ENCODE data around the gene RMND5B. TPM values are rescaled to one million over a fixed set of nuclear protein-coding genes. Genes with fewer than 3 reads are reported as not detected.

Gene RMND5B
- total and polyA plus RNA-seq, 3 experiments from 2014 or later = 22.0 to 28.8 (median 27.9) TPM

DNA sequence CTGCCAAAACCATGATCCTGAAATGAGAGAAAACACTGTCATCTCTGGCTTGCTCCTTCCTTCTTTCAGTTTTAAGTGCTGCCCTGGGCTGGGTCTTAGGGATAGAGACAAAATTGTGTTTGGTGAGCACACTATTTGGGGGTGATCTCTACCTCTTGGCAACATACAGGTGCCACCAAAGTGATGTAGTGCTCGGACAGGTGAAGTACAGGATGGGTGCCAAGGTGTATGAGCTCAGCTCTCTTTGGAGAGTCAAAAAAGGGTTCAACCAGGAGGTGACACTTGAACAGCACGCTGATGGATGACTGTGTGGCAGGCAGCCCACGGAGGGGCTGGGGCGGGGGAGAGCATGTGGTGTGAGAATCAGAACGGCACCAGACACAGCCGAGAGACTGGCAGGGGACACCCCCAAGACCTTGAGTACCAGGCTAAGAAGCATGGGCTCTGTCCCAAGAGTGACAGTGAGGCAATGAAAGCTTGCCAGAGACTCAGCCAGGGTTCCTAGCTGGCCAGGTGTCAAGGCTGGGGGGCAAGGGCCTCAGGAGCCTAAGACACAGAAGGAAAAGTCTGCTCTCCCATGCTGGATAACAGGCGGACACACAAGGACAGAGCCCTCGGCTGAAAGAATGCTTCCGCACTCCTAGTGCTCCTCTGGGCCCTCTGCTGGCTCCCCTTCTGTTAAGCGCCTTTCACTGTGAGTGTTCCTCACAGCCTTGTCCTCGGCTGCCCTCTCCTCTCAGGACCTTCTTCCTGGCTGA lies 20.3 kb downstream of the RMND5B start:
- H3K27ac Mint-ChIP-seq = peak overlapping the region in 5 of 8 donors; percentile 25 to 94 (median 49)
- no peaks in the 10 kb centered on the region for H3K9me3 Mint-ChIP-seq
- H3K4me3 ChIP-seq (ENCODE audit: low read length) = no peak overlapping the region
- peaks cover 31 to 44% (median 33%) of the 10 kb centered on the region in 3 donors for H3K4me1 Mint-ChIP-seq
- no peak overlapping the region for H3K27ac ChIP-seq (ENCODE audit: low read depth, low read length)
- peaks cover 0 to 63% (median 13%) of the 10 kb centered on the region in 3 donors for H3K36me3 Mint-ChIP-seq
- no peaks in the 10 kb centered on the region for H3K27me3 Mint-ChIP-seq
- H3K4me1 ChIP-seq (ENCODE audit: insufficient read depth, low read length) = peaks cover 18% of the 10 kb centered on the region
- ChIA-PET CTCF (interaction anchor here (1.7 to 1.9 kb wide), 2 partner anchors 30 to 75 kb away, joined by 6 to 8 read pairs; no protein-coding TSS in a partner anchor), POLR2A (no interaction called here)
- no peaks in the 10 kb centered on the region for H3K27me3 ChIP-seq (ENCODE audit: insufficient read depth, low read length, poor library complexity, severe bottlenecking)
- H3K36me3 ChIP-seq (ENCODE audit: insufficient read depth, low read length) = peaks cover 52% of the 10 kb centered on the region
- no peaks in the 10 kb centered on the region for H3K9me3 ChIP-seq (ENCODE audit: low read length)
- DNase-seq = no peak
- H3K4me3 Mint-ChIP-seq = peak overlapping the region in 5 of 7 donors; percentile 50 to 76 (median 59)

DNA sequence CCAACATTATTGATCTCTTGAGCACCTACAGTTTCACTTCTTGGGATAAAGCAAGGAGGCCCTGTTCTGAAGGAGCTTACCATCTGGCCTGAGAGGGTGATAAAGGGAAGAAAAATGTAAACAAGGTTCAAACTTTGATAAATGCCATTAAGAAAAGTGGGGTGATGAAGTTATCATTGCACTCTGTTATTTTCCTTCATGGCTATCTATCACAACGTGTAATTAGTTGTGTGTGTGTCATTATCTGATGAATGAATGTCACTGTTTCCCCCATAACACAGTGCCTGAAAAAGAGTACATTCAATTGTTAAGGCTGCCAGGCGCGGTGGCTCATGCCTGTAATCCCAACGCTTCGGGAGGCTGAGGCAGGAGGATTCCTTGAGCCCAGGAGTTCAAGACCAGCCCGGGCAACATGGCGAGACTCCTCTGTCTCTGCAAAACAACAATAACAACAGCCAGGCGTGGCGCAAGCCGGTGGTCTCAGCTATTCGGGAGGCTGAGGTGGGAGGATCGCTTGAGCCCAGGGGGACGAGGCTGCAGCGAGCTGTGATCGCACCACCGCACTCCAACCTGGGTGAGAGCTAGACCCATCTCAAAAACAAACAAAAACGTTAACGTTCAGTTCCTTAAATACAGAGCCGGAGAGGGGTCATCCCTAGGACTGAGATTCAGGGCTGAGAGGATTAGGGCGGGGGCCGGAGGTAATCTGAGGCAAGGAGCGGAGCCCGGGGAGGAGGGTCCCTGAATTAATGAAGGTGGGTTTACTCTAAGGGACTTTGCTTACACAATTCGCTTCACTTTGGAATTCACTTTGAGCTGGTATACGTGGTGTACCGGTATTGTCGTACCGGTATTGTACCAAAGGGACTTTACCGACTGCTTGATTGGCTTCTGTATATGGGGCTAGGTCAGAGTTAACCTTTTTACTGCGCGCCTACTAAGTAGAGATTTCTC lies 22.0 kb downstream of the RMND5B start:
- ChIA-PET POLR2A (interaction anchor here (0.8 to 1.3 kb wide), 3 partner anchors 10 to 52 kb away, joined by 3 to 6 read pairs (median 3); partner anchors contain the start of gene HNRNPAB), CTCF (interaction anchor here (0.8 to 2.5 kb wide), 7 partner anchors 10 to 91 kb away, joined by 3 to 15 read pairs (median 4); no protein-coding TSS in a partner anchor)
- DNase-seq = no peak
- Histone ChIP-seq H3K4me3 (ENCODE audit: low read length) (peak overlapping the region; percentile 80), H3K4me1 (ENCODE audit: insufficient read depth, low read length) (peaks cover 18% of the 10 kb centered on the region), H3K27ac (ENCODE audit: low read depth, low read length) (peak overlapping the region; percentile 52), H3K27me3 (ENCODE audit: insufficient read depth, low read length, poor library complexity, severe bottlenecking) (no peaks in the 10 kb centered on the region), H3K36me3 (ENCODE audit: insufficient read depth, low read length) (peaks cover 36% of the 10 kb centered on the region), H3K9me3 (ENCODE audit: low read length) (no peaks in the 10 kb centered on the region)
- Mint-ChIP-seq H3K27ac (peak overlapping the region; percentile 26 to 95 (median 88)), H3K36me3 (peaks cover 0 to 46% (median 6%) of the 10 kb centered on the region in 3 donors), H3K4me3 (peak overlapping the region; percentile 90 to 99 (median 96)), H3K27me3 (no peaks in the 10 kb centered on the region), H3K4me1 (peaks cover 29 to 44% (median 33%) of the 10 kb centered on the region in 3 donors), H3K9me3 (no peaks in the 10 kb centered on the region)

DNA sequence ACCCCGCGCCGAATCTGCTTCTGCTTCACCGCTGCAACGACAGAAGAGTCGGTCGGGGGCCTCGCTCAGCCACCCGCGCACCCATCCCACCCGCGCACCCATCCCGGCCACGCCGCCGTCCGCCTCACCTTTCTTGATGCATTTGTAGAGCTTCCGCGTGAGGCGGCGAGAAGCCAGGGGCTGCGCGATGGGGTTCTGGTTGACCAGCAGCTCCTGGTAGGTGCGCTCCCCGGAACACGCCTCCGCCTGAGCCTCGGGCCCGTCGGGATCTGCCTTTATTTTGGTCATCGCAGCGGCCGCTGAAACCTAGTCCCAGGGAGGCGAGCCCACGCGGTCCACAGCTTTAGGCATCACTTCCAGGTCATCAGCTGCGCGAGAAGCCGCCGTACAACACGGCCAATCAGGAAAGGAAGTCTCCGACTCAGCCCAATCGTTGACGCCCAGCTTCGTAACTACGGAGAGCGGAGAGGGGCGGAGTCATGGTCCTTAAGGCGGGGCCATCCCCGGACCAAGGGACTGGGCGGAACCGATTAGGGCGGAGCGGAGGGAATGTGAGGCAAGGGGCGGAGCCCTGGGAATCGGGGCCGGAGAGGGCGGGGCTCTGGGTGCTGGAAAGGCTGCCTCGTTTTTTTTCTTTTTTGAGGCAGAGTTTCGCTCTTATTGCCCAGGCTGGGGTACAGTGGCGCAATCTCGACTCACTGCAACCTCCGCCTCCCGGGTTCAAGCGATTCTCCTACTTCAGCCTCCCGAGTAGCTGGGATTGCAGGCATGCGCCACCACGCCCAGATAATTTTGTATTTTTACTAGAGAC lies 22.9 kb downstream of the RMND5B start, which contains the start of gene NHP2:
Gene NHP2, minus strand, starts transcription at position 356 of the 811 bp plus-strand sequence. Its CDS starts 68 bp downstream, at position 288.
- peak within 1 kb of the TSS; percentile 90 to 99 (median 96) for H3K4me3 Mint-ChIP-seq
- POLR2A ChIA-PET = interaction anchor here (0.5 to 1.3 kb wide), 6 partner anchors 9 to 77 kb away, joined by 3 to 9 read pairs (median 6); partner anchors contain the start of genes HNRNPAB and RMND5B
- peaks cover 18% of the 10 kb centered on the region for H3K4me1 ChIP-seq (ENCODE audit: insufficient read depth, low read length)
- H3K9me3 Mint-ChIP-seq = no peaks in the 10 kb centered on the region
- H3K27me3 Mint-ChIP-seq = no peaks in the 10 kb centered on the region
- H3K27ac ChIP-seq (ENCODE audit: low read depth, low read length) = peak within 1 kb of the TSS; percentile 52
- H3K36me3 ChIP-seq (ENCODE audit: insufficient read depth, low read length) = peaks cover 27% of the 10 kb centered on the region
- peaks cover 0 to 37% (median 2%) of the 10 kb centered on the region in 3 donors for H3K36me3 Mint-ChIP-seq
- no peaks in the 10 kb centered on the region for H3K27me3 ChIP-seq (ENCODE audit: insufficient read depth, low read length, poor library complexity, severe bottlenecking)
- no peaks in the 10 kb centered on the region for H3K9me3 ChIP-seq (ENCODE audit: low read length)
- peak within 1 kb of the TSS; percentile 69 to 93 (median 88) for H3K27ac Mint-ChIP-seq
- H3K4me3 ChIP-seq (ENCODE audit: low read length) = peak within 1 kb of the TSS; percentile 80
- CTCF ChIA-PET = interaction anchor here (0.7 to 2.5 kb wide), 11 partner anchors 8 to 547 kb away, joined by 3 to 15 read pairs (median 3); no protein-coding TSS in a partner anchor
- DNase-seq = peak; percentile 94 to 97 (median 96)
- H3K4me1 Mint-ChIP-seq = peaks cover 25 to 44% (median 33%) of the 10 kb centered on the region in 3 donors

DNA sequence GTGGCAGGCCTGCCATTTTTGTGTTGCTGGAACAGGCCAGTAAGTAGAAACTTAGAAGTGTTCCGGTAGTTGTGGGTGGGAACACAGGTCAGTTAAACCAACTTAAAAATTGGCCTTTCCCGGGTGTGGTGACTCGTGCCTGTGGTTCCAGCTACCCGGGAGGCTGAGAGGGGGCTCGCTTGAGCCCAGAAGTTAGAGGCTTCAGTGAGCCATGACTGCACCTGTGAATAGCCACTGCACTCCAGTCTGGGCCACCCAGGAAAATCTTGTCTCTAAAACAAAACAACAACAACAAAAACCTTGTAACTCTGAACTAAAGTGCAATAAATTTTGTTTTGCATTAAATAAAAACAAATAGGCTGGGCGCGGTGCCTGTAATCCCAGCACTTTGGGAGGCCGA lies 24.3 kb downstream of the RMND5B start:
- Mint-ChIP-seq H3K27ac (peak overlapping the region in 1 of 8 donors; percentile 42), H3K4me1 (peaks cover 24 to 38% (median 33%) of the 10 kb centered on the region in 3 donors), H3K36me3 (peaks cover 0 to 23% (median 0%) of the 10 kb centered on the region in 3 donors), H3K9me3 (no peaks in the 10 kb centered on the region), H3K27me3 (no peaks in the 10 kb centered on the region), H3K4me3 (no peak overlapping the region)
- Histone ChIP-seq H3K9me3 (ENCODE audit: low read length) (no peaks in the 10 kb centered on the region), H3K4me3 (ENCODE audit: low read length) (no peak overlapping the region), H3K36me3 (ENCODE audit: insufficient read depth, low read length) (peaks cover 14% of the 10 kb centered on the region), H3K4me1 (ENCODE audit: insufficient read depth, low read length) (peaks cover 18% of the 10 kb centered on the region), H3K27me3 (ENCODE audit: insufficient read depth, low read length, poor library complexity, severe bottlenecking) (no peaks in the 10 kb centered on the region), H3K27ac (ENCODE audit: low read depth, low read length) (no peak overlapping the region)
- POLR2A ChIA-PET = no interaction called here
- DNase-seq = no peak
- CTCF ChIA-PET = interaction anchor here (1.1 to 2.4 kb wide), 3 partner anchors 9 to 38 kb away, joined by 4 to 8 read pairs (median 5); no protein-coding TSS in a partner anchor

DNA sequence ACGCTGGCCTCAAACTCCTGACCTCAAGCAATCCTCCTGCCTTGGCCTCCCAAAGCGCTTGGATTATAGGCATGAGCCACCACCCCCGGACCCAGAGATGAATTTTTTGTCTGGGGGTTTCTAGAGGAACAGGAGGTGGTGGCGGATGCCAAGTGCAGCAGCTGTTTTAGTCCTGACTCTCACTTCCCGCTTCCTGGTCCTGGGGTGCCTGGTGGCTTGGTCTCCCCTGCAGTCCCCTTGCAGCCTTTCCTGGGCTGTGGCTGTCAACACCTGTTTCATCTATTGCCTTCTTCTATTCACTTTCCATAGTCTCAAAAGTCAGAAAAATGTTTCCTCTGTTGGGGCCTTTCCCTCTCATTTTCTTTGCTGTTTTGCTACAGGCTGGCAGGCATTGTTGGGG lies 29.4 kb downstream of the RMND5B start:
- Histone ChIP-seq H3K27ac (ENCODE audit: low read depth, low read length) (no peak overlapping the region), H3K9me3 (ENCODE audit: low read length) (no peaks in the 10 kb centered on the region), H3K36me3 (ENCODE audit: insufficient read depth, low read length) (no peaks in the 10 kb centered on the region), H3K4me3 (ENCODE audit: low read length) (no peak overlapping the region), H3K27me3 (ENCODE audit: insufficient read depth, low read length, poor library complexity, severe bottlenecking) (peaks cover 3% of the 10 kb centered on the region), H3K4me1 (ENCODE audit: insufficient read depth, low read length) (peaks cover 7% of the 10 kb centered on the region)
- H3K27me3 Mint-ChIP-seq = peaks cover 15 to 17% of the 10 kb centered on the region in 2 donors
- H3K4me1 Mint-ChIP-seq = peaks cover 6 to 8% (median 7%) of the 10 kb centered on the region in 3 donors
- ChIA-PET CTCF (interaction anchor here (4.3 kb wide), 1 partner anchor 84 kb away, joined by 22 read pairs; no protein-coding TSS in a partner anchor), POLR2A (no interaction called here)
- DNase-seq = no peak
- H3K36me3 Mint-ChIP-seq = no peaks in the 10 kb centered on the region
- no peak overlapping the region for H3K27ac Mint-ChIP-seq
- H3K4me3 Mint-ChIP-seq = no peak overlapping the region
- no peaks in the 10 kb centered on the region for H3K9me3 Mint-ChIP-seq

DNA sequence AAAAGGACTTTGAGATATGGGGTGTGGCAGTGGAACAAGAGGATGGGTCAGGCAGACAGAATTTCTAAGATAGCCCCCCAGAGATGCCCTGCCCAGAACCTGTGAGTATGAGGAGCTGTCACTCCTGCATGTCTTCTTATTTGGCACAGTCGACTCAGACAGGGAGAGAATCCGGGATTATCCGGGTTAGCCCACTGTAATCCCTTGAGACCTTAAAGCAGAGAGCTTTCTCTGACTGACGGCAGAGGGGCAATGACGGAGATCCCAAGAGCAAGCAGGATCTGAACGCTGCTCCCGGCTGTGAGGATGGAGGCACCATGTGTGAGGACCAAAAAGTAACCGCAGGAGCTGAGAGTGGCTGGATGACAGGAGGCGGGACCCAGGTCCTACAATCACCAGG lies 31.7 kb downstream of the RMND5B start:
- Mint-ChIP-seq H3K27me3 (peaks cover 17 to 18% of the 10 kb centered on the region in 2 donors), H3K9me3 (no peaks in the 10 kb centered on the region), H3K27ac (no peak overlapping the region), H3K4me1 (peaks cover 6 to 8% (median 7%) of the 10 kb centered on the region in 3 donors), H3K4me3 (no peak overlapping the region), H3K36me3 (no peaks in the 10 kb centered on the region)
- H3K27ac ChIP-seq (ENCODE audit: low read depth, low read length) = no peak overlapping the region
- H3K36me3 ChIP-seq (ENCODE audit: insufficient read depth, low read length) = no peaks in the 10 kb centered on the region
- H3K4me3 ChIP-seq (ENCODE audit: low read length) = no peak overlapping the region
- peaks cover 7% of the 10 kb centered on the region for H3K4me1 ChIP-seq (ENCODE audit: insufficient read depth, low read length)
- DNase-seq = no peak
- no peaks in the 10 kb centered on the region for H3K9me3 ChIP-seq (ENCODE audit: low read length)
- POLR2A ChIA-PET = interaction anchor here (1.4 kb wide), 1 partner anchor 9 kb away, joined by 3 read pairs; the partner anchor contains the start of gene NHP2
- peaks cover 3% of the 10 kb centered on the region for H3K27me3 ChIP-seq (ENCODE audit: insufficient read depth, low read length, poor library complexity, severe bottlenecking)
- CTCF ChIA-PET = interaction anchor here (1.1 to 3.4 kb wide), 8 partner anchors 9 to 86 kb away, joined by 3 to 31 read pairs (median 6); partner anchors contain the start of gene NHP2

All from CD8-positive, alpha-beta memory T cell (primary cell).